WTC11 (cell line): ENCODE results near the gene MOB2. TPM values are rescaled to one million over a fixed set of nuclear protein-coding genes. Genes with fewer than 3 reads are reported as not detected.
"Not testable (repeated sequence)": the region's sequence is repeated elsewhere in the genome, so short reads cannot be mapped to it uniquely, and the experiment has no call there.

Source experiments
- ATAC-seq: fragments of 200-7000 bp; cut with Tn5 transposase; 2 replicates; pipeline ENCODE4 v1.10.0; 2021; ENCODE audit warnings: mild to moderate bottlenecking, moderate library complexity
- CTCF ChIA-PET: fragments of 300-600 bp; sonication (Branson Sonifier 250); formaldehyde crosslinking; loops from one replicate; lab custom pipeline; 2021; ENCODE audit warnings: antibody characterized with exemption; lab: Charles Lee
- POLR2A ChIA-PET: fragments of 350-600 bp; sonication (Branson Sonifier 250); formaldehyde crosslinking; loops from one replicate; lab custom pipeline; 2021; ENCODE audit warnings: antibody characterized with exemption; lab: Charles Lee
- DNase-seq: peaks from one replicate; pipeline ENCODE4 v3.0.0; 2021; ENCODE audit warnings: low spot score
- H3K27ac Mint-ChIP-seq: 2 replicates; pipeline ENCODE4 v1.8.0; 2021; ENCODE audit warnings: mixed read lengths
- H3K27me3 Mint-ChIP-seq: 2 replicates; pipeline ENCODE4 v1.8.0; 2021; ENCODE audit warnings: low read depth, mild to moderate bottlenecking, moderate library complexity, mixed read lengths
- H3K36me3 Mint-ChIP-seq: 2 replicates; pipeline ENCODE4 v1.8.0; 2021; ENCODE audit warnings: mixed read lengths
- H3K4me1 Mint-ChIP-seq: 2 replicates; pipeline ENCODE4 v1.8.0; 2022; ENCODE audit warnings: mixed read lengths
- H3K4me3 Mint-ChIP-seq: 2 replicates; pipeline ENCODE4 v1.8.0; 2021; ENCODE audit warnings: mild to moderate bottlenecking, moderate library complexity, mixed read lengths
- H3K9me3 Mint-ChIP-seq: 2 replicates; pipeline ENCODE4 v1.8.0; 2021; ENCODE audit warnings: mixed read lengths
- ATF1 ChIP-seq: sonication (generic); formaldehyde crosslinking; IDR thresholded peaks from 2 replicates; pipeline ENCODE4 v1.8.1; 2023; ENCODE audit warnings: mild to moderate bottlenecking, moderate library complexity, missing genetic modification reagents
- ATF3 ChIP-seq: sonication (generic); formaldehyde crosslinking; conservative IDR thresholded peaks from 2 replicates; pipeline ENCODE4 v1.8.1; 2022; ENCODE audit warnings: mild to moderate bottlenecking, missing genetic modification reagents
- ATF6 ChIP-seq: sonication (generic); formaldehyde crosslinking; IDR thresholded peaks from 2 replicates; pipeline ENCODE4 v1.8.1; 2023; ENCODE audit warnings: mild to moderate bottlenecking, missing genetic modification reagents
- E2F5 ChIP-seq: sonication (generic); formaldehyde crosslinking; IDR thresholded peaks from 2 replicates; pipeline ENCODE4 v1.8.1; 2022; ENCODE audit warnings: mild to moderate bottlenecking, moderate library complexity, missing genetic modification reagents
- FOXJ3 ChIP-seq: sonication (generic); formaldehyde crosslinking; IDR thresholded peaks from 2 replicates; pipeline ENCODE4 v1.9.0; 2021; ENCODE audit warnings: missing genetic modification reagents, mild to moderate bottlenecking, borderline replicate concordance
- GTF2I ChIP-seq: fragments of 250-450 bp; sonication (Bioruptor Pico); conservative IDR thresholded peaks from 2 replicates; pipeline ENCODE4 v1.4.0; 2021; ENCODE audit warnings: mild to moderate bottlenecking
- HMGA2 ChIP-seq: fragments of 250-450 bp; sonication (Bioruptor Pico); IDR thresholded peaks from 2 replicates; pipeline ENCODE4 v1.4.0; 2021; ENCODE audit warnings: mild to moderate bottlenecking, moderate library complexity
- IRF1 ChIP-seq: sonication (generic); formaldehyde crosslinking; IDR thresholded peaks from 2 replicates; pipeline ENCODE4 v1.8.0; 2023; ENCODE audit warnings: missing genetic modification reagents
- JUN ChIP-seq: sonication (generic); formaldehyde crosslinking; IDR thresholded peaks from 2 replicates; pipeline ENCODE4 v1.8.0; 2023; ENCODE audit warnings: mild to moderate bottlenecking, missing genetic modification reagents
- NR3C1 ChIP-seq: sonication (generic); formaldehyde crosslinking; conservative IDR thresholded peaks from 2 replicates; pipeline ENCODE4 v1.8.1; 2023; ENCODE audit warnings: low read depth, mild to moderate bottlenecking, missing genetic modification reagents
- PREB ChIP-seq: sonication (generic); formaldehyde crosslinking; IDR thresholded peaks from 2 replicates; pipeline ENCODE4 v1.8.1; 2022; ENCODE audit warnings: mild to moderate bottlenecking, missing genetic modification reagents, moderate library complexity, borderline replicate concordance
- PRRX2 ChIP-seq: fragments of 250-450 bp; sonication (Bioruptor Pico); IDR thresholded peaks from 2 replicates; pipeline ENCODE4 v1.8.0; 2021; ENCODE audit warnings: mild to moderate bottlenecking
- SMAD3 ChIP-seq: sonication (generic); formaldehyde crosslinking; IDR thresholded peaks from 2 replicates; pipeline ENCODE4 v1.8.0; 2022; ENCODE audit warnings: missing genetic modification reagents, mild to moderate bottlenecking, borderline replicate concordance
- SOX15 ChIP-seq: fragments of 250-450 bp; sonication (Bioruptor Pico); IDR thresholded peaks from 2 replicates; pipeline ENCODE4 v1.9.0; 2021; ENCODE audit warnings: mild to moderate bottlenecking
- TCF7 ChIP-seq: sonication (generic); formaldehyde crosslinking; IDR thresholded peaks from 2 replicates; pipeline ENCODE4 v1.8.0; 2022; ENCODE audit warnings: mild to moderate bottlenecking, low read depth, missing genetic modification reagents, moderate library complexity
- ZBTB43 ChIP-seq: sonication (generic); formaldehyde crosslinking; IDR thresholded peaks from 2 replicates; pipeline ENCODE4 v1.8.1; 2023; ENCODE audit warnings: mild to moderate bottlenecking, missing genetic modification reagents
- ZNF396 ChIP-seq: fragments of 250-450 bp; sonication (Bioruptor Pico); IDR thresholded peaks from 2 replicates; pipeline ENCODE4 v1.8.0; 2021; ENCODE audit warnings: mild to moderate bottlenecking, moderate library complexity, borderline replicate concordance
- ZSCAN18 ChIP-seq: fragments of 250-450 bp; sonication (Bioruptor Pico); IDR thresholded peaks from 2 replicates; pipeline ENCODE4 v2.1.2; 2022; ENCODE audit warnings: mild to moderate bottlenecking, moderate library complexity
- total RNA-seq: library from RNA; stranded (reverse); gene quantifications from 3 replicates; pipeline ENCODE4 v1.2.3, GENCODE V29; 2021

MOB2 gene
- total RNA-seq, 1 experiment from 2014 or later, result 21.7 TPM

- no peak for TF ChIP-seq PREB (CRISPR knock-in tag)
- no peak for TF ChIP-seq JUN (CRISPR knock-in tag)
- no peak for TF ChIP-seq ATF6 (CRISPR knock-in tag)
- no peak for TF ChIP-seq ATF1 (CRISPR knock-in tag)
- no peak for TF ChIP-seq SMAD3 (CRISPR knock-in tag)
- TF ChIP-seq PRRX2 (CRISPR knock-in tag), result no peak
- TF ChIP-seq IRF1 (CRISPR knock-in tag), result no peak
- TF ChIP-seq SOX15 (CRISPR knock-in tag), result no peak
- TF ChIP-seq GTF2I (CRISPR knock-in tag), result no peak
- no peak for TF ChIP-seq FOXJ3 (CRISPR knock-in tag)
- no peak for TF ChIP-seq ZSCAN18 (CRISPR knock-in tag)
Observed at GRCh38 chr11:1511937-1512496, 25.4 kb upstream of the MOB2 start (continued).

- peaks cover 20% of the 10 kb centered on the region for H3K4me1 Mint-ChIP-seq
- H3K36me3 Mint-ChIP-seq, result no peaks in the 10 kb centered on the region
- no peaks in the 10 kb centered on the region for H3K9me3 Mint-ChIP-seq
- ATAC-seq, result no peak
- POLR2A ChIA-PET, result no interaction called here
- CTCF ChIA-PET, result interaction anchor here (1.0 to 1.6 kb wide), 3 partner anchors 36 to 53 kb away, joined by 3 to 8 read pairs (median 3); no protein-coding TSS in a partner anchor
- TF ChIP-seq ZBTB43, result no peak
- TF ChIP-seq E2F5 (CRISPR knock-in tag), result no peak
- TF ChIP-seq ZNF396 (CRISPR knock-in tag), result no peak
- TF ChIP-seq HMGA2 (CRISPR knock-in tag), result no peak
- TF ChIP-seq ATF3 (CRISPR knock-in tag), result no peak
- TF ChIP-seq NR3C1 (CRISPR knock-in tag), result no peak
- no peak for TF ChIP-seq TCF7 (CRISPR knock-in tag)
- no peaks in the 10 kb centered on the region for H3K27me3 Mint-ChIP-seq
- H3K4me3 Mint-ChIP-seq, result no peak overlapping the region
- no peak for DNase-seq
- peak overlapping the region; percentile 57; the same call in 1 of the 2 replicates for H3K27ac Mint-ChIP-seq
Observed at GRCh38 chr11:1510928-1511327, 24.3 kb upstream of the MOB2 start.

GRCh38 chr11:1510351-1510750 lies 23.8 kb upstream of the MOB2 start:
- H3K9me3 Mint-ChIP-seq, DNase-seq, H3K36me3 Mint-ChIP-seq, POLR2A ChIA-PET, ATAC-seq, H3K27me3 Mint-ChIP-seq, H3K27ac Mint-ChIP-seq, H3K4me3 Mint-ChIP-seq: not testable (repeated sequence)
- H3K4me1 Mint-ChIP-seq, result peaks cover 20% of the 10 kb centered on the region
- CTCF ChIA-PET, result interaction anchor here (1.2 to 1.6 kb wide), 2 partner anchors 36 to 44 kb away, joined by 3 to 8 read pairs; no protein-coding TSS in a partner anchor
